Measurements from ENCODE around the gene PCBP1.

DNA sequence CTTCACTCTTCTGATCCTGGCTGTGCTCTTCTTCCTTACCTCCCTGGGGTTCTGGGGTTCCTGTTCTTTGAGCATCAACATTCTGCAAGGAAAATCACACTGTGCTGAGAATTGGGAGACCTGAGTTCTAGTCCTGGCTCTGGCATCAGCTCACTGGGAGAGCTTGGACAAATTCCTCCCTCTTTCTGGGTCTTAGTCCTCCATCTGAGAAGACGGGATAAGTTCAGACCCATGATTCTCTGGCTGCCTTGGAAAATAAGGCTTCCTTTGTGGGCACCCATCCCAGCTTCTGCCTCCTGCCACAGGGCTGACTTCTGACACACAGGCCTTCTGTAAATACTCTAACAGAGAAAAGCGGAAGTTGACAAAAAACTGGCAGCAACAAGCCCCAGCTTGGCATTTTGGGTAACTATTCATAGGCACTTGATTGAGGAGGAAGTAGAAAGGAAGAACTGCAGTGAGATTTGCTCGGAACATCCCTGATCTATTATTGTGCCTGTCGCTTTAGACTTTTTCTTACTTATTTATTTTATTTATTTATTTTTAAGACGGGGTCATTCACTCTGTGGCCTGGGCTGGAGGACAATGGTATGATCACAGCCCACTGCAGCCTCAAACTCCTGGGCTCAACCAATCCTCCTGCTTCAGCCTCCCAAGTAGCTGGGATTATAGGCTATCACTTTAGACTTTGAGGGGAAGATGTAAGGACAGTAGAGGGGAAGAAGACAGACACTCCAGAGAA, 7.9 kb downstream of the PCBP1 start:
- TF ChIP-seq POLR2AphosphoS5 (IDR thresholded peaks at IDR 0.05; ENCODE audit: insufficient read depth in 1 of 2, low read depth in 1 of 2) (peak in 1 of 2 donors; percentile 97), POLR2A (IDR thresholded peaks at IDR 0.05) (no peak)

All from vagina (tissue), 2 donors.